SKM-1 (cell line): ENCODE measurements around the gene OGFOD2.
"Not testable (repeated sequence)": the region's sequence is repeated elsewhere in the genome, so short reads cannot be mapped to it uniquely, and the experiment has no call there.

Experiments
- DNase-seq: peaks from one replicate; lab custom pipeline; 2025; ENCODE audit not compliant: unreplicated experiment; lab: John Stamatoyannopoulos, UW

OGFOD2 gene

DNA sequence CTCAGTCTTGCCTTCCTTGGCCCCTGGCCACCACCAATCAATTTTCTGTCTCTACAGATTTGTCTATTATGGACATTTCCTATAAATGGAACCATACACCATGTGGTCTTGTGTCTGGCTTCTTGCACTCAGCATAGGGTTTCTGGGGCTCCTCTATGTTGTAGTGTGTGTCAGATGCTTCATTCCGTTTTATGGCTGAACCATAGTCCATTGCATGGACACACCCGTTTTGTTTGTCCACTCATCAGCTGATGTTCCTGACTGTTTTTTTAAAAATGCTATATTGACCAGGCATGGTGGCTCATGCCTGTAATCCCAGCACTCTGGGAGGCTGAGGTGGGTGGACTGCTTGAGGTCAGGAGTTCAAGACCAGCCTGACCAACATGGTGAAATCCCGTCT is 26.4 kb downstream of the OGFOD2 start:
- DNase-seq = no peak

DNA sequence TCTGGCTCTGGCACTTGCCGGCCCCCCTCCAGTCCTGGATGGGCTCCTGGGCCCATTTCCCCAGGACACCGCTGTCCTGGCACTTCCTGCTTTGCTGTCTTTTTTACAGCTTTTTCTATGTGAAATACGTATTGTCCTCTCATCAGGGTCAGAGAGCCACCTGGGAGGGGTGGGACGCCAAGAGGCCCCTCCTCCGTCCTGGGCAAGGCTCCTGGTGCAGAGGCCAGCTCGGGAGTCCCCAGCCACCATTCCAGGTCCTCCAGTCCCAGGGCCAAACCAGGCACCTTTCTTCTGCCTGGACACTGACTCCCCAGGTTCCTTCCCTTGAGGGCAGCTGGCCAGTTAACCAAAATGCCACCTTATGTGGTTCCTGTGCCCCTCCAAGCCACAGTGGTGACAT is 28.2 kb downstream of the OGFOD2 start:
- DNase-seq = no peak

DNA sequence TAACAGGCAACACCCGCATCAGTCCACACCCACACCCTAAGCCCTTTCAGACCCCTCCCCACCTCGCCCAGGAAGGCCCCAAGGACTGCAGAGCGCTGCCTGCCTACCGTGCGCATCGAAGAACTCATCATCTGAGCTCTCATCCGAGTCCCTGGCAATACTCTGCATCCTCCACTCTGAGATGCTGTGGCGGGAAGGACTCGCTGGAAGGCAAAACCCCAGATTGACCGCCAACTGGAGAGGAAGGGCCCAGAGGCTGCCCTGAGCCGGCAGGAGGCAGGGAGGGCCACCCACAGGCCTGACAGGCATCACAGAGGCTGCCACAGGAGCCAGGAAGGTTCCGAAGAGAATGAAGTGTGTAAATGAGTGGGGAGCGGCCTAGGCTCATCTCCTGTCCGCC is 29.2 kb downstream of the OGFOD2 start:
- no peak for DNase-seq

DNA sequence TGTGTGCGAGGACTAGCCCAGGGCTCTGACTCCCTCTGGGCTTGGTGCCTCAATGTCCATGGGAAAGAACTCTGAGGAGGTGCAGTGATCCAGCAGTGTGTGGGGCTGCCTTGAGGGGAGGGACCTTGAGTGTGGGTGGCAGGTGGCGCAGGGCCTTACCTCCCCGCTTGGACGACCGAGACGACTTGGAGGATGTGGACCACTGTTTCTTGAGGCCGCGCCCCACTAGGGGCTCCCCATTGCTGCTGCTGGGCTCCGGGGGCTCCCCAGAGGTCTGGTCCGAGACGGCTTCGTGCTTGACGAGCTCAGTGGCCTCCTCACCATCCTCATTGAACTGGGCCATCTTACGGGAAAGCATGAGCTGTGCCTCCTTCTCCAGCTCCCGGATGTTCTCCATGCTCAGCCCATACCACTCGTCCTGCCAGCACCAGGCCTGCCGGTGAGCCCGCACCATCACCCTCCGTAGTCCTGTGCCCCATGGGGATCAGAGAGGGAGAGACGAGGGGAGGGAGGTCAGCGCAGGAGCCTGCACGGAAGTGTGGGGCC is 30.1 kb downstream of the OGFOD2 start:
- DNase-seq = no peak

DNA sequence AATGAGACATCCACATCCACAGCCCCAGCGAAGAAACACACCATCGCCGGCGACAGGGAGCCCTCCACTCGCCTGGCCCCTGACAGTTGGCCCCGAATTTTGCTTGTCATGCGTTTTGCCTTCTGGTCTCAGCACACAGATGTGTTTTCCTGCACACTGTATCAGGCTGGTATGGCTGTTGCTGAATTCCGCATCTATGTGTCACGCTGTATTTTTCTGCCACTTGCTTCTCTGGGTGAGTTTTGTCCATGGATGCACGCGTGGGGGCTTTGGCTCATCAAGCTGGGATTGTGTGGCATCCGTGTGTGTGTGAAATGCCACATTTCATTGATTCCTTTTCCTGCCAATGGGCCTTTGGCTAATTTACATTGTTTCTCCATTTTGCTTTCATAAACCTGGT is 31.9 kb downstream of the OGFOD2 start:
- DNase-seq = no peak

DNA sequence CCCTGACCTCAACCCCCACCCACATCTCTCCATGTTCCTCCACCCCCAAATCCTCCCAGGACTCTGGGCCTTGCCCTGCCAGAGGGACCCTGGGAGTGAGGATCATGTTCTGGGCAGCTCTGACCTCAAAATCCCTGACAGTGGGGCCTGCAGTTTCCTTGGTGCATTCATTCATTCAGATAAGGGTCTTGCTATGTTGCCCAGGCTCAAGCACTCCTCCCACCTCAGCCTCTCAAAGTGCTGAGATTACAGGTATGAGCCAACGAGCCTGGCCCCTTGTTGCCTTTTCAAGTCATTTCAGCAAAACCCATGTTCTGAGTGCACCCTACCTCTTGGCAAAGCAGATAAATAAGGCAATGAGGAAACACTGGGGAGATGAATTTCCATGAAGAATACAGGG is 35.1 kb downstream of the OGFOD2 start:
- DNase-seq = no peak

DNA sequence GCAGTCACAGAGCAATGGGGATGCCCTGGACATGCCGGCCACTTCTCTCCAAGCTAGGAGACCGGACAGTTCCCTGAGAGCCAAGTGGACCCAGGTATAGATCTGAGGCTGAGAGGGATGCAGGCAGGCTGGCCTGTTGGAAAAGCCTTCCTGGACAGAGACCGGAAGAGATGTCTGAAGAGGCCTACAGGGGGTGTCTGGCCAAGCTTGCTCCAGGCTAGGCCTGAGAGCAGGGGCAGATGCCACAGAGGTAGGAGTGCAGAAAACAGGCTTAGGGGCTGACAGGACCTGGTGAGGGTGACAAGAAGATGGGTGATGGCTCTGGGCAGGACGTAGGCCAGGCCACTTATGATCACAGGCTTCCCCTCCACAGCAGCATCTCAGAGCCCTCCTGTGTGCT is 35.6 kb downstream of the OGFOD2 start:
- DNase-seq = no peak

DNA sequence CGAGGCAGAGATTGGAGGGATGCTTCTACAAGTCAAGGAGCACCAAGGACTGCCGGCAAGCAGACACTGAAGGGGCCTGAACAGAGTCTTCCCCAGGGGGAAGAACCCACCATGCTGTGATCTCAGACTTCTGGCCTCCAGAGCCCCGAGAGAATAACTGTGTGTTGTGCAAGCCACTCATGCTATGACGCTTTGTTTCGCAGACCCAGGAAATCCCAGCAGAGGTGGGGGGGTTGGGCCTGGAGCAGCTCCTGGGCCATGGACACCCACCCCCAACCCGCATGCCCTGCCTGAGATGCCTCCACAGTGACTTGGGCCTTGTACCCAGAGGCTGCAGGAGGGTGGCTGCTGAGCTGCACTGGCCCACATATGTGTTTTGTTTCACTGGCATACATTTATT is 36.7 kb downstream of the OGFOD2 start:
- no peak for DNase-seq

DNA sequence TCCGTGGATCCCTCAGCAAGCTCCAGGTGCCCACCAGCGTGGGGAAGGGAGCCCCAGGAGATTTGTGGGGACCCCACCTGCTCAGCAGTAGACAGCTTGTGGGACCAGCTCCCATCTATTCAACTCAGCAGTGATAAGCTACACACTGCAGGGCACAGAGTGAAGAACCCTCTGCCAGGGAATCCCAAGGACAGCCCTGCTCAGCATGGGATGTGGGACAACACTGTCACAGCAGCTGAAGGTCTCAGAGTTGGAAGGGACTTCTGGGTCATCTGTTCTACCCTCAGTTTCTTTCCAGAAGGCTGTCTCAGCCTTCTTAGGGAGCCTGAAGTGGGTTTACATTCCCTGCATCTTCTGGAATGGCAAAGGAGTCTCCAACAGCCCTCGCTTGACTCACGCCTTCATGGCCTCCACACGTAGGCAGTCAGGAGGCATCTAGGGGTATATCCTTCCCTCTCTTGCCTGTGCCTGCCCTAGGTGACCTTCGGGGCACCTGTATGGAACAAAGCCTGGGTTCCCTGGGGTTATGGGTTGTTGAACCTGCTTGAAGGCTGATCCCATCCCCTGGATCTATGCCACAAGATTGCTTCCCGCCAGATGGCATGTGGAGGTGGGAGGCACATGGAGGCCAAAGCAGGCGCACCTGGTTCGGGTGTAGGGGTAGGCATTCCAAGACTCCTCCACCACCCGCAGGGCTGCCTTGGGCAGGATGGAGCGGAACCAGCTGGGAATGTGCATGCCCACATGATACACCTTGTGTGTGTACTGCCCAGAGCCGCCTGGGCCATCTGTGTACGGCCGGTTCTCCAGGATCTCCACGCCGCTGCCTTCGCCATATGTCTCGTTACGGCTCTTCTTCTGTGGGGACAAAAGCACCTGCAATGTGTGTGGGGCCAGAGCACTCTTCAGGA is 38.4 kb downstream of the OGFOD2 start:
- DNase-seq = no peak

DNA sequence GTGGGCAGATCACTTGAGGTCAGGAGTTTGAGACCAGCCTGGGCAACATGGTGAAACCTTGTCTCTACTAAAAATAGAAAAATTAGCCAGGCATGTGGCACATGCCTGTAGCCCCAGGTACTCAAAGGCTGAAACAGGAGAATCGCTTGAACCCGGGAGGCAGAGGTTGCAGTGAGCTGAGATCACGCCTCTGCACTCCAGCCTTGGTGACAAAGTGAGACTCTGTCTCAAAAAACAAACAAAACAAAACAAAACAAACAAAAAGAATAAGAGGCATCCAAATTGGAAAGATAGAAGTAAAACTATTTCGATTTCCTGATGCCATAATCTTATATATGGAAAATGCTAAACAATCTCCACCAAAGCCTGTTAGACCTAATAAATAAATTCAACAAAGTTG is 39.4 kb downstream of the OGFOD2 start:
- DNase-seq = not testable (repeated sequence)

DNA sequence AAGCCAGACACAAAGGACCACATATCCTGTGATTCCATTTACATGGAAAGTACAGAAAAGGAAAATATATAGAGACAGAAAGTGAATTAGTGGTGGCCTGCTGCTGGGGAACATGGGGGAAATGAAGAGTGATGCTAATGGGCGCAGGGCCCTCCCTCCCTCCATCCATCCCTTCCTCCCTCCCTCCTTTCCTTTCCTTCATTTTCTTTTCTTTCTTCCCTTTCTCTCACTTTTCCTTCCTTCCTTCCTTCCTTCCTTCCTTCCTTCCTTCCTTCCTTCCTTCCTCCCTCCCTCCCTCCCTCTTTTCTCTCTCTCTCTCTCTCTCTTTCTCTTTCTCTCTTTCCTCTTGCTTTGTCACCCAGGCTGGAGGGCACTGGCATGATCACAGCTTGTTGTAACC is 42.7 kb downstream of the OGFOD2 start:
- no peak for DNase-seq

DNA sequence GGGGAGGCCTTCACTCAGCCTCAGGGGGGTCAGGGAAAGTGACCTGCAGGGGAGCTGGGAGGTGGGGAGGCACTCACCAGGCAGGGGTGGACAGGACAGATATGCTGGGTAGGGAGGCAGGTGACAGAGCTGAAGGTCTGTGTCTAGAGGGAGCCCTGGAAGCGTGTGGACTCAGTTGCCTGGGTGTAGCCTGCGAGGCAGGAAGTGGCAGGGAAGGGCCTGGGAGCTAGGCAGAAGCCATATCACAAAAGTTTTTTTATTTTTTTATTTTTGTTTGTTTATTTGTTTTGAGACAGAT is 44.7 kb downstream of the OGFOD2 start:
- DNase-seq = no peak

DNA sequence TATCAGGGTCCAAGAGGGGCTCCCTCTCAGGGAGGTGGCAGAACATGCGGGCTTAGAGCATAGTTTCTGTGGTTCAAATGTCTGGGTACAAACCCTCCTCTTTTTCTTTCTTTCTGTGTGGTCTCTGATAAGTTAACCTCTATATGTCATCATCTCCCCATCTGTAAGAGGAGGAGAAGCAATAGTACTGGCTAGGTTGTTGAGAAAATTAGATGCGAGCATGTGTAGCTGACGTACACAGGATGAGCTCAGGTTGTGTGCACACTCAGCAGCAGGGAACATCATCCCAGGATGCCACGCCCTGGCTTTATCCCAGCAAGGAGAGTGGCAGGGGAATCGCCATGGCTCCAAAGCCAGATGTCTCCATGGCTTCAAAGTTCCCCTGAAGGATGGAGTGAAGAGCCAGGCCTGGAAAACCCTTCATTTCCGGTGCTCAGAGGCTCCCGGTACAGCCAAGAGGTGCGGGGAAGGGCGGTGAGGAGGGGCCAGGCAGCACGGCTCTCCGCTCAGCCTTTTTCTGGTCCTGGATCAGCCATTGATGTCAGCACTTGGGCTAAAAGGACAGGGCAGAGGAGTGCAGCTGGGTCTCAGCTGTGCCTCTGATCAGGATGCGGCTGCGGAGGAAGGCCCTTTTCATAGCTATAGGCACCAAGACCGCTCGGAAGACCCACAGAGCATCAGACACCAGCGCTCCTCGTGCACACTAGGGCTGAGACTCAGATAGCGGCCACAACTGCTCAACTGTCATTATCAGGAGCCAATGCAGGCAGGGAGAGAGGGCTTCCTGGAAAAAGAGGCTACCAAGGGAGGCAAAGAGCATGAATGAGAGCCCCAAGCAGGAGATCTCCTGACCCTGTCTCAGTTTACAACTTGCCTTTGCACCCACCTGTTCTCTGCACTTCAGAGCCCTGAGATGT is 46.9 kb downstream of the OGFOD2 start:
- DNase-seq = no peak

DNA sequence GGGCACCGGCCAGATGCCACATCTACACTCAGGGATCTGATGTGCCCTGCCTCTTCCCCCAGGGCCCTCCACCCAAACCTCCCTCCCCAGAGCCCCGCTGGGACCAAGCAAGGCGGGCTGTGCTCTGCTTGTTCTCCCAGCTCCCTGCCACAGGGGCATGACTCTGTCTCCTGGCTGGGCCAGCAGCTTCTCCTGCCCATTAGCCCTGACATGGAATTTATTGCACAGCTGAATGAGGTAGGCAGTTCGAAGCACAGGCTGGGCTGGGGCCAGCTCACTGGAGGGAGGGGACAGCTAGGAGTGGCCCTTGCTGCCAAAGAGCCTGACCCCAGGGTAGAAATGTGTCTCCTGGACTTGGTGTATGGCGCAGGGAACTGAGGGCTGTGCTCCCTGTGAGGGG is 47.8 kb downstream of the OGFOD2 start:
- no peak for DNase-seq

DNA sequence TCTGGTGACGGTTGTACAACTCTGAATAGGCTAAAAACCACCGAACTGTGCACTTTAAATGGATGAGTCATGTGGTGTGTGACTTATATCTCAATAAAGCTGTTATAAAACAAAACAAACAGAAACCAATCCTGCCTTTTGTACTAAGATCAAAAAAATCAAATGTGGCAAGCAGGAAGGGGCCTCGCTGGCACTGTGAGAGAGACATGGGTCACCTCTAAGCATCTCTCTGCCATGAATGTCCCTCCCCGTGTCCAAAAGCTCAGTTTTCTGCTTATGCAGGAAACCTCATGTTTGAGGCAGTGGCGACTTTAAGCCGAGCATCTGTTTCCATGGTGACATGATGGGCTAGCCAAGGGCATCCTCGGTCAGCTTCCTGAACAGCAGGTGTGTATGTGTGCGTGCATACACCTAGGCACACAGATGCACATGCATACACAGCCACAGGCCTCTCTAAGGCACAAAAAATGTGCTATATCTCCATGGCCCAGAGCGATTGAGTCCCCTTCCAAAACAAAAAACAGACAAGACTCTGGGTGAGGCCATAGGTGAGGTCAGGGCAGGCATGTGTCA is 49.9 kb downstream of the OGFOD2 start:
- DNase-seq = no peak

DNA sequence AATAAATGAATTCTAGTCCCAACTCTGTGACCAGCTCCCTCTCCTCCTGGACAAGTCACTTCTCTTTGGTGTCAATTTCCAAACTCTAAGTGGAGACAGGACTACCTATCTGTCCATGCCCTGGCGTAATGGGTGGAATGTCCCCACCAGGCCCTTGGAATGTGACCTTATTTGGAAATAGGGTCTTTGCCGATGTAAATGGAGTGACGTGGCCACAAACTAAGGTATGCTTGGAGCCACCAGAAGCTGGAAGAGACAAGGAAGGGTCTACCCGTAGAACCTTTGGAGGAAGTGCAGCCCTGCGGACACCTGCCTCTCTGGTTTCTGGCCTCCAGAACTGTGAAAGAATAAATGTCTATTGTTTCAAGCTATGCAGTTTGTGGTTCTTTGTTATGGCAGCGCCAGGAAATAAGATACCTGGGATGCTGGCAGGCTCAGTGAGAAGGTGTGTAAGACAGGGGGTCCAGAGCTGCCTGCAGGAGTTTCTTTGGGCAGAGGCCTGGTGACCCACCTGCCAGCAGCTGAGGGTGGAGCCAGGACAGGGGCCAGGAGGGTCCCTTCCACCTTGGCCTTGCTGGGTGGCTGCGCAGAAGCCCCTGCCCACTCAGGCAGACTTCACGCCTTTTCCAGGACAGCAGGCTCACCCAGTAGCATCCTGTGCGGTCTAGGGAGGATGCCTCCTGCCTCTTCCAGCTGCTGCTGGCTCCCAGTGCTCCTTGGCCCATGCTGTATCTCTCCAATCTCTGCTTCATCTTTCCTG is 51.2 kb downstream of the OGFOD2 start:
- no peak for DNase-seq

DNA sequence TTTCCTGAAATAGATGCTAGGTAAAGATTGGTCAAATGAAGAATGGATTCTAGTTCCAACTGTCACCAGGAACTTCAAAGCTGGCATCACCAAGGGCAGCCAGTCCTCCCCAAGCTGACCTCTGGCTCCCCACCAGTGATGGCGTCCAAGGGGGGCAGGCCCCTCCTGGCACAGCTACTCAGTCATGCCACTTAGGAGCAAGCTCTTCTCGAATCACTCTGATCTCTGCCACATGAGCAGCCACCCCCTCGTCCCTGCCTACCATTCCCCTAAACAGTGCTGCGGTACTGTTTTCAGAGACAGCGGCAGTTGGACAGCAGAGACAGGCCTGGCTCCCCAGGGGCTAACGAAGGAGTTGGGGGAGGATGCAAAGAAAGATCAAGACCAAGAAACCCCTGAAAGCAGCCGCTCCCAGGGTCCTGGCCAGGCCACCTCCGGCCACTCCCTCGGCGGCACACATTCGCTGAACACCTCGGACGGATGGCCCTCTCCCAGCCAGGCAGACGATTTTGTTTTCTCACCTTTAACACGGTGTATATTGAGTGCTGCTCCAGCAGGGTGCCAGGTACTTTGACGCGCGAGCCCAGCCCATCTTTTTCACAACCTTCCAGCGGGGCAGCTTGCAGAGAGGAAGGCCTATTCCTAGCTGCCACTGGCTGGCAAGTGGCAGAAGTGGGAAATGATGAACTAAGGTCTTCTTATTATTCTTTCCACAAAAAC is 52.8 kb downstream of the OGFOD2 start:
- DNase-seq = no peak

DNA sequence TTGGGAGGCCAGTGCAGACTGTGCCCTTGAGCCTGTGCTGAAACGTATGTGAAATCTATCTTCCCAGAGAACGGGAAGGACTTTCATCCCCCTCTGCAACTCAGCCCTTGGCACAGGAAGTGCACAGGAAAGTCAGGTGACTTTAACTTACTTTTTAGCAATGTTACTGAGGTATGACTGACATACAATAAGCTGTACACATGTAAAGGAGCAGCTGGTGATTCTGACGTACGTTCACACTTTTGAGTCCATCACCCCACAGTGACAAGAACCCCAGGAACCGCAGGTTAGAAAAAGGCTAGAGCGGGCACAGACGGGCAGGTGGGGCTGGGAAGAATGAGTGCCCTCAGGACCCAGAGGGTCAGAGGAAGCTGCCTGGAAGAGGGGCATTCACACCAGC is 53.4 kb downstream of the OGFOD2 start:
- DNase-seq = no peak

DNA sequence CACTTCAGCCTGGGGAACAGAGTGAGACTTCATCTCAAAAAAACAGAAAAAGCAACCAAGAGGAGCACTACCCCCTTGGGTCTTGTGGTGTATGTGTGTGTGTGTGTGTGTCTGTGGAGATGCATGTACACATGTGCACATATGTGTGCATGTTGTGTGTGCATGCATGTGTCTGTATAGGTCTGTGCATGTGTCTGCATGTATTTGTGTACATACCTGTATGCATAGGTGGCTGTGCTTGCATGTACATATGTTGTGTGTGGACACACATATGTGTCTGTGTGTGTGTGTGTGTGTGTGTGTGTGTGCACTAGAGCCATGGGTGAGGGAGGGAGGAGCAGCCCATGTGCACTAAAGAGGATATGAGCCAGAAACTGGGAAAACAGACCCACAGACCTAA is 54.5 kb downstream of the OGFOD2 start:
- no peak for DNase-seq
